ENCODE data around the gene GALNT15.

GRCh38 chr3:16151109-16151508, 23.4 kb upstream of the GALNT15 start:
- no peak for TF ChIP-seq CTCF (IDR thresholded peaks at IDR 0.05; ENCODE audit: low read depth, low read length, missing input control)
- no peak for TF ChIP-seq RAD21 (IDR thresholded peaks at IDR 0.05)

All from liver (tissue), 3 donors.